Muscle of leg (tissue), 11 donors: ENCODE results near the gene GNL1. TPM values are rescaled to one million over a fixed set of nuclear protein-coding genes. Genes with fewer than 3 reads are reported as not detected.
A peak's percentile ranks its signal among the peaks of the same experiment; 100 is the strongest.

Experiments used
- DNase-seq: peaks from one replicate; pipeline ENCODE4 v3.0.0; 2013
- H3K27ac ChIP-seq: one replicate; pipeline ENCODE4 v1.5.1; 2013; ENCODE audit warnings: mild to moderate bottlenecking, low read length, control low read depth
- H3K27me3 ChIP-seq: one replicate; pipeline ENCODE4 v1.6.1; 2013; ENCODE audit warnings: low read length; ENCODE audit not compliant: control insufficient read depth, insufficient read depth
- H3K36me3 ChIP-seq: one replicate; pipeline ENCODE4 v1.6.1; 2013; ENCODE audit warnings: low read length; ENCODE audit not compliant: control insufficient read depth, insufficient read depth
- H3K4me1 ChIP-seq: one replicate; pipeline ENCODE4 v1.6.1; 2013; ENCODE audit warnings: low read length; ENCODE audit not compliant: control insufficient read depth, insufficient read depth
- H3K4me3 ChIP-seq: one replicate; pipeline ENCODE4 v1.5.1; 2013; ENCODE audit warnings: low read length, control low read depth
- H3K9me3 ChIP-seq: replicated peaks from 2 replicates; pipeline ENCODE4 v1.6.1; 2013; ENCODE audit warnings: low read depth, low read length; ENCODE audit not compliant: control insufficient read depth
- WGBS: methylation state at CpG from one replicate; pipeline ENCODE4 v1.1.5; 2013; ENCODE audit warnings: missing lambda C conversion rate; ENCODE audit not compliant: insufficient coverage; 5-methylcytosine and 5-hydroxymethylcytosine counted together
- polyA plus RNA-seq, 8 donors: library from polyadenylated mRNA; unstranded; fragments of 120-200 nt; gene quantifications; one replicate each; pipeline versions ENCODE4 v1.2.1 to v1.2.3, GENCODE V29; 2013; ENCODE audit warnings: inconsistent platforms in 1 of 8, low replicate concordance in 1 of 8; ENCODE audit not compliant: insufficient read length in 8 of 8, insufficient read depth in 1 of 8
- total RNA-seq: library from RNA; stranded (reverse); fragments of 120-200 nt; gene quantifications from one replicate; pipeline ENCODE4 v1.2.4, GENCODE V29; 2013

GNL1 gene
- total and polyA plus RNA-seq, 9 donors = 38.0 to 80.4 (median 58.1) TPM

GRCh38 chr6:30555816-30556065 is 548 bp downstream of the GNL1 start:
- no peak for DNase-seq
- Histone ChIP-seq H3K27me3 (no peaks in the 10 kb centered on the region), H3K9me3 (no peaks in the 10 kb centered on the region), H3K27ac (peak overlapping the region; percentile 99), H3K4me3 (peak overlapping the region; percentile 99), H3K36me3 (peaks cover 35% of the 10 kb centered on the region), H3K4me1 (peaks cover 22% of the 10 kb centered on the region)
- WGBS = 0% methylated on average over 3 of the region's 15 CpGs

- Histone ChIP-seq H3K9me3 (no peaks in the 10 kb centered on the region), H3K36me3 (peaks cover 41% of the 10 kb centered on the region), H3K27me3 (no peaks in the 10 kb centered on the region), H3K4me3 (peak overlapping the region; percentile 99), H3K27ac (peak overlapping the region; percentile 99), H3K4me1 (peaks cover 22% of the 10 kb centered on the region)
- no peak for DNase-seq
- 5% methylated on average over 32 of the region's 34 CpGs for WGBS
Measured at GRCh38 chr6:30554962-30555815, 1.1 kb downstream of the GNL1 start.

GRCh38 chr6:30554404-30554803 is 1.9 kb downstream of the GNL1 start:
- Histone ChIP-seq H3K27ac (no peak overlapping the region), H3K9me3 (no peaks in the 10 kb centered on the region), H3K4me3 (no peak overlapping the region), H3K36me3 (peaks cover 46% of the 10 kb centered on the region), H3K4me1 (peaks cover 22% of the 10 kb centered on the region), H3K27me3 (no peaks in the 10 kb centered on the region)
- WGBS = 86% methylated on average over 2 of the region's 4 CpGs
- DNase-seq = no peak

GRCh38 chr6:30548375-30548774 is 7.9 kb downstream of the GNL1 start:
- H3K27ac ChIP-seq = no peak overlapping the region
- no peak overlapping the region for H3K4me3 ChIP-seq
- DNase-seq = no peak
- peaks cover 67% of the 10 kb centered on the region for H3K36me3 ChIP-seq
- no peaks in the 10 kb centered on the region for H3K9me3 ChIP-seq
- WGBS = 72% methylated on average over 2 of the region's 2 CpGs
- no peaks in the 10 kb centered on the region for H3K27me3 ChIP-seq
- H3K4me1 ChIP-seq = no peaks in the 10 kb centered on the region

- DNase-seq = no peak
- Histone ChIP-seq H3K27me3 (peaks cover 2% of the 10 kb centered on the region), H3K9me3 (no peaks in the 10 kb centered on the region), H3K4me3 (no peak overlapping the region), H3K27ac (no peak overlapping the region), H3K36me3 (peaks cover 58% of the 10 kb centered on the region), H3K4me1 (peaks cover 4% of the 10 kb centered on the region)
- WGBS = 97% methylated on average over 4 of the region's 6 CpGs
Measured at GRCh38 chr6:30547454-30547853, 8.8 kb downstream of the GNL1 start.

- Histone ChIP-seq H3K4me1 (peaks cover 9% of the 10 kb centered on the region), H3K9me3 (no peaks in the 10 kb centered on the region), H3K36me3 (peaks cover 37% of the 10 kb centered on the region), H3K4me3 (no peak overlapping the region), H3K27ac (no peak overlapping the region), H3K27me3 (peaks cover 2% of the 10 kb centered on the region)
- peak; percentile 70 for DNase-seq
- WGBS = 45% methylated on average over 5 of the region's 6 CpGs
Measured at GRCh38 chr6:30544666-30545272, 11.5 kb downstream of the GNL1 start.

GRCh38 chr6:30543821-30544220 is 12.5 kb downstream of the GNL1 start:
- peaks cover 2% of the 10 kb centered on the region for H3K27me3 ChIP-seq
- no peak overlapping the region for H3K27ac ChIP-seq
- no CpG with 5 or more reads among the region's 3 CpGs for WGBS
- DNase-seq = no peak
- H3K4me1 ChIP-seq = peaks cover 9% of the 10 kb centered on the region
- no peaks in the 10 kb centered on the region for H3K9me3 ChIP-seq
- H3K36me3 ChIP-seq = peaks cover 30% of the 10 kb centered on the region
- H3K4me3 ChIP-seq = no peak overlapping the region

GRCh38 chr6:30542915-30543314 is 13.4 kb downstream of the GNL1 start:
- H3K9me3 ChIP-seq = no peaks in the 10 kb centered on the region
- H3K4me1 ChIP-seq = peaks cover 9% of the 10 kb centered on the region
- no peak overlapping the region for H3K4me3 ChIP-seq
- peaks cover 2% of the 10 kb centered on the region for H3K27me3 ChIP-seq
- peak overlapping the region; percentile 17 for H3K27ac ChIP-seq
- no CpG with 5 or more reads among the region's 1 CpG for WGBS
- H3K36me3 ChIP-seq = peaks cover 22% of the 10 kb centered on the region
- no peak for DNase-seq

GRCh38 chr6:30542404-30542725 is 13.9 kb downstream of the GNL1 start:
- 41% methylated on average over 1 of the region's 4 CpGs for WGBS
- no peak for DNase-seq
- no peaks in the 10 kb centered on the region for H3K9me3 ChIP-seq
- peaks cover 9% of the 10 kb centered on the region for H3K4me1 ChIP-seq
- H3K27ac ChIP-seq = peak overlapping the region; percentile 17
- H3K4me3 ChIP-seq = no peak overlapping the region
- H3K27me3 ChIP-seq = peaks cover 2% of the 10 kb centered on the region
- H3K36me3 ChIP-seq = peaks cover 18% of the 10 kb centered on the region

- no peaks in the 10 kb centered on the region for H3K9me3 ChIP-seq
- H3K27me3 ChIP-seq = peaks cover 2% of the 10 kb centered on the region
- no peak overlapping the region for H3K27ac ChIP-seq
- peaks cover 12% of the 10 kb centered on the region for H3K36me3 ChIP-seq
- H3K4me3 ChIP-seq = peak overlapping the region; percentile 36
- peak; percentile 89 for DNase-seq
- H3K4me1 ChIP-seq = peaks cover 9% of the 10 kb centered on the region
- WGBS = 9% methylated on average over 18 of the region's 23 CpGs
Measured at GRCh38 chr6:30541515-30542403, 14.5 kb downstream of the GNL1 start.
